AG09319 (cell line): ENCODE data around the gene PNLIPRP1.

Source experiments
- DNase-seq: peaks from one replicate; pipeline ENCODE4 v3.0.0-alpha.2; 2010; ENCODE audit warnings: low read depth; ENCODE audit errors: extremely low read depth
- CTCF ChIP-seq: IDR thresholded peaks from 2 replicates; pipeline ENCODE4 v1.5.1; 2011; ENCODE audit warnings: low read depth, mild to moderate bottlenecking, inconsistent platforms, low read length, moderate library complexity

The PNLIPRP1 gene

GRCh38 chr10:116631871-116632295 is 41.1 kb downstream of the PNLIPRP1 start:
- TF ChIP-seq CTCF, result no peak
- no peak for DNase-seq

DNA sequence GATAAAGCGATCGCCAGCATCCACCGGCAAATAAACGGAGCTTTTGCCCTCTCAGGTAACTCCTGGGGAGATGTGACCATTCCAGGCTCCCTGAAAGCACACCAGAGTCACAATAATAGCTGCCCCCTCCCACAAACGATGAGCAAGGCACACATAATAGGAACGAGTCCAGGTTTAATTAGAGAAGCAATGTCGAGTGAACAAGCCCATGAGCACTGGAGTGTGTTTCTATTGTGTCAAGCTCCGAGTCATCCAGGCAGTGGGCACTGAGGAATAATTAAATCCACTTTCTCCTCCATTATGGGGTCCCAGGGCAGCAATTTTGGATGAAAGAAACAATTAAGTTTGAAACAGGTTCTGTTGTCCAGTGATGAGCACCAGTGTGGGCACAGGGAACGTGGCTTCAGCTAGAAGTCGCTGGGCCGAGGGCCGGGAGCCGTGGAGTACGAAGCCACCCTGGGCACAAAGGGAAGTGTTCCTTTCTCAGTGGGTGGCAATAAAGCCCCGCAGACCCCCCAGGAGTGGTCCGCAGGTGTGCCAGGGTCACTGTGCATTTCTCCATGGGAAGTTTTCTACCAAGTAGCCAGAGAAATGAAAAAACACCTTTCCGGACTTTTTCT is 41.9 kb downstream of the PNLIPRP1 start:
- TF ChIP-seq CTCF, result no peak
- DNase-seq, result no peak

GRCh38 chr10:116633216-116633600 is 42.4 kb downstream of the PNLIPRP1 start:
- TF ChIP-seq CTCF, result no peak
- DNase-seq, result no peak

DNA sequence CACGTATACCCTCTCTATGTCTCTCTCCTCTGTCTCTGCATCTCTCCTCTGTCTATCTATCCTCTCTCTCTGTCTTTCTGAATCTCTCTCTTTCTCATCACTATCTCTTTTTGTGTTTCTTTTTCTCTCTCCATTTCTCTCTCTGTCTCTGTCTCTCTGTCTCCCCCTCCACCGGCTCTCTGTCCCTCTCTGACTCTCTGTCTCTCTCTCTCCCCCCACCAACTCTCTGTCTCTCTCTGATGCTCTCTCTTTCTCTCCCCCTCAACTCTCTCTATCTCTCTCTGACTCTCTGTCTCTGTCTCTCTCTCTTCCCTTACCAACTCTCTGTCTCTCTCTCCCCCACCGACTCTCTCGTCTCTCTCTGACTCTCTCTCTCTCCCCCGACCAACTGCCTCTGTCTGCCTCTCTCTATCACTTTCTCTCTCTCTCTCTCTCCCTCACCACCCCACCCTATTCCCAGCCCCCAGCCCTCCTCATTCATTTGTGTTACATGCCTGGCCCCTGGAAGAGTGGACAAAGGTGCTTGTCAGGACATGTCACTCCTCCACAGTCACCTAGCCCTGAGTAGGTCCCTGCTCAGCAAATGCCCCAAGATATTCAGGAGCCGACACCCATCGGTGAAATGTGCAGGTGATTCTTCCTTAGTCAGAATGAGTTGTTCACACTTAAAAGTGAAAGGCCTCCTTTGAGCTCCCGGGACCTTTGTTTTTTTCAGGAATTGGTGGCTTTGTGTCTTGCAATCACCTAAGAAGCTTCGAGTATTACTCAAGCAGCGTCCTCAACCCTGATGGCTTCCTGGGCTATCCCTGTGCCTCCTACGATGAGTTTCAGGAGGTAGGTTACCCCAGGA is 43.6 kb downstream of the PNLIPRP1 start:
- DNase-seq, result no peak
- TF ChIP-seq CTCF, result no peak

DNA sequence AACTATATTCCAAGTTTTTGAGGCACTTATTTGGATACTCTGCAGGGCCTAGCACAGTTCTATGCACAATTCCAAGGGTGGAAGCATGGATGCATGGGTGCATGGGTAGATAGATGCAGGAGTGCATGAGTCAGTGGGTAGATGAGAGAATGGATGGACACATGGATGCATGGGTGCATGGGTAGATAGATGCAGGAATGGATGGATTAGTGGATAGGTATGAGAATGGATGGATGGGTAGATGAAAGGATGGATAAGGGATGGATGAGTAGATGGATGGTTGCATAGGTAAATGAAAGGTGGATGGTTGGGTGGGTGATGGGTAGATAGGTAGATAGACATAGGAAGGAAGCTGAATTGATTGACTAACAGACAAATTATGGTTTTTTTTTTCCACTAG is 45.6 kb downstream of the PNLIPRP1 start:
- no peak for TF ChIP-seq CTCF
- no peak for DNase-seq

GRCh38 chr10:116636976-116637375 is 46.2 kb downstream of the PNLIPRP1 start:
- no peak for TF ChIP-seq CTCF
- no peak for DNase-seq

- TF ChIP-seq CTCF, result no peak
- no peak for DNase-seq
Measured at GRCh38 chr10:116637830-116638229, 47.1 kb downstream of the PNLIPRP1 start.
